GM21360 (cell line): Measurements from ENCODE around the gene IRS2.
"Not testable (repeated sequence)": the region's sequence is repeated elsewhere in the genome, so short reads cannot be mapped to it uniquely, and the experiment has no call there.

Experiments used
- ATAC-seq: cut with Tn5 transposase; IDR thresholded peaks from one replicate; pipeline ENCODE4 v1.9.1; 2021; ENCODE audit warnings: mild to moderate bottlenecking, moderate library complexity; ENCODE audit not compliant: unreplicated experiment

IRS2 gene

DNA sequence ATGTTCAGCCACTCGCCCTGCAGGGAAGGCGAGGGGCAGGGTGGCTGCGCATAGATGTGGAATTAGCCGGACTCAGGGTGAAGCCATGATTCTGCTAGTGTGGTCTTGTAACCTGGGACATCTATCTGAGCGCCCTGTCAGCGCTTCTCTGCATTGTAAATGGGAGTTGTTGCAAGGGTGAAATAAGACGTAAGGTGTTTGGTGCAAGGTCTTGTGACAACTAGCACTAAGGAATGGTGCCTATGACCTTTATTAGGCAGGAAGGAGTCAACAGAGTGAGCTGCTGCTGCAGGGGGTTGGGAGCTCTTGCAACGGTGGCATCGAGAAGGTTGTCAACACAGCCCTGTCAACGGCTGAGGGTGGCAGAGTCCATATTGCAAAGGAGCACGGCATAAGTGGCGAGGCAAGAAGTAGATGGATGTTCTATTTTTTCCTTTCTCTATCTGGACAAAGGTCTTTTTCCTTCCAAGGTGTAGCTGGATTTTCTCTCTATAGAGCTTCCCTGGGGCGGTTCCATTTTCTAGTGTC is 49.3 kb downstream of the IRS2 start:
- ATAC-seq, result no peak

DNA sequence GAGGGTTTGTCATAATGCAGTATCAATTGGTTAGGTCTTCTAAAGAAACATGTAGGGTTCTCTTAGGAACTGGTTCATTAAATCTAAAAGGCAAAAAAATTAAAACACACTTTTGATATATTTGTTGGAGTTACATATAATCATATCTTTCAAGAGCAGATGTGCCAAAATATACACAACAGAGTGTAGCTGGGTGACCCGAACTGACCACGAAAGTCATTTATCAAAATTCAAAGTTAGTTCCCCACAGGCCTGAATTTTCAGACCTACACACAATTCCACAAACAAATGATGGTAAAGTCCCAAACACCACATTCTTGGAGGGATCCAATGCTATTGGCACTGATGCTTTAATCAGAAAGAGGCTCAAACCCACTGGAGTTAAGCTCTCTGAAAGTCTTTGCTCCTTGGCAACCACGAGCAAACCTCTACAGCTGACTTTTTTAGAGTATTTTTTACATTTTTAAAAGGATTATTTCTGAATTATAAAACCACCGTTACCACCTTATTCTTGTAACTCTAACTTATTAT is 50.9 kb downstream of the IRS2 start:
- no peak for ATAC-seq

DNA sequence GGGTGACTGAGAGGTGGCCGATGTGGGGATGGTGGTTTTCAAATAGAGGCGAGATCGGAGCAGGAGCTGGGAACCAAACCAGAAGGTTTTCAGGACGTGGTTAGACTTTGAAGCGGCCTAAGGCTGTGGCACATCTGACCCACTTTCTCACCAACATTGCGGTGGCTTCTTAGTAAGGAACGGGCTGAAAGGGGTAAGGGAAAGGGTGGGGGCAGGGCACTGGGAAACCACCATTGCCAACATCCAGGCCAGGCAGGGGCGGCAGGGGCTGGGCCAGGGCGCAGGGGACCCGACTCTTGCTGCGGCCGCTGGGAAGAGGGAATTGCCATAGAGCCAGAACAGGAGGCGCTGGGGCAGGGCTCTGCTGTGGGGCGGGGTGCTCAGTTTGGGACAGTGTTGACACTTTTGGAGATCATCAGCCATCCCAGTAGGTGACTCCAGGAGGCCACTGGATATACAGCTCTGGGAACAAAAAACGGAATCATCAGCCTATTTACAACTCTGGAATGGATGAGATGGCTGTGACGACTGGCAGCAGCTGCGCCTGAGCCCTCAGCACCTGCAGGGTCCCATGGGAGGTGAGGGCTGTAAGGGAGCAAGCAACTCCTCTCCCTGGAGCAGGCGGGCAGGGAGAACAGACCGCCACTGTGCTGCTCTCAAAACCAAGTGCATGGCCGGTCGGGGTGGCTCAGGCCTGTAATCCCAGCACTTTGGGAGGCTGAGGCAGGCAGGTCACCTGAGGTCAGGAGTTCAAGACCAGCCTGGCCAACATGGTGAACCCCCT is 52.2 kb downstream of the IRS2 start:
- no peak for ATAC-seq

DNA sequence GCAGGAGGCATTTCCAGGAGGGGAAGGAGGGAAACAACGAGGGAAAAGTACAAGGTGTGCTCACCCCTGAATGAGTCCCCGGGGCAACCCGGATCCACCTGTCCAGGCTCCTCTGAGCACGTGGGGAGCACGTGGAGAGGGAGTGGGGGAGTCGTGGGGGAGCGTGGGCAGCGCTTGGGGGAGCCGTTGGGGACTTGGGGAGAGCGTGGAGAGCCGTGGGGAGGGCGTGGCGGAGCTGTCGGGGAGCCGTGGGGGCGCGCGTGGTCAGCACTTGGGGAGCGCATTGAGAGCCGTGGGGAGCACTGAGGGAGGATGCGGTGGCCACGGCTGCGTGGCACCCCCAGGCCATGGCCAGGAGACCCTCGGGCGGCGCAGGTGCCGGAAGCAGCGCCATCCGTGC is 52.8 kb downstream of the IRS2 start:
- ATAC-seq, result no peak

DNA sequence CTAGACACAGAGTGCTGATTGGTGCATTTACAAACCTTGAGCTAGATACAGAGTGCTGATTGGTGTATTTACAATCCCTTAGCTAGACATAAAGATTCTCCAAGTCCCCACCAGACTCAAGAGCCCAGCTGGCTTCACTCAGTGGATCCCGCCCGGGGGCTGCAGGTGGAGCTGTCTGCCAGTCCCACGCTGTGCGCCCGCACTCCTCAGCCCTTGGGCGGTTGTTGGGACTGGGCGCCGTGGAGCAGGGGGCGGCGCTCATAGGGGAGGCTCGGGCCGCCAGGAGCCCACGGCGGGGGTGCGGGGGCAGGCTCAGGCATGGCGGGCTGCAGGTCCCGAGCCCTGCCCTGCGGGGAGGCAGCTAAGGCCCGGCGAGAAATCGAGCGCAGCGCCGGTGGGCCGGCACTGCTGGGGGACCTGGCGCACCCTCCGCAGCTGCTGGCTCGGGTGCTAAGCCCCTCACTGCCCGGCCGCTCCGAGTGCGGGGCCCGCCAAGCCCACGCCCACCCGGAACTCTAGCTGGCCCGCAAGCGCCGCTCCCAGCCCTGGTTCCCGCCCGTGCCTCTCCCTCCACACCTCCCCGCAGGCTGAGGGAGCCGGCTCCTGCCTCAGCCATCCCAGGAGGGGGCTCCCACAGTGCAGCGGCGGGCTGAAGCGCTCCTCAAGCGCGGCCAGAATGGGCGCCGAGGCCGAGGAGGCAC is 53.8 kb downstream of the IRS2 start:
- not testable (repeated sequence) for ATAC-seq

DNA sequence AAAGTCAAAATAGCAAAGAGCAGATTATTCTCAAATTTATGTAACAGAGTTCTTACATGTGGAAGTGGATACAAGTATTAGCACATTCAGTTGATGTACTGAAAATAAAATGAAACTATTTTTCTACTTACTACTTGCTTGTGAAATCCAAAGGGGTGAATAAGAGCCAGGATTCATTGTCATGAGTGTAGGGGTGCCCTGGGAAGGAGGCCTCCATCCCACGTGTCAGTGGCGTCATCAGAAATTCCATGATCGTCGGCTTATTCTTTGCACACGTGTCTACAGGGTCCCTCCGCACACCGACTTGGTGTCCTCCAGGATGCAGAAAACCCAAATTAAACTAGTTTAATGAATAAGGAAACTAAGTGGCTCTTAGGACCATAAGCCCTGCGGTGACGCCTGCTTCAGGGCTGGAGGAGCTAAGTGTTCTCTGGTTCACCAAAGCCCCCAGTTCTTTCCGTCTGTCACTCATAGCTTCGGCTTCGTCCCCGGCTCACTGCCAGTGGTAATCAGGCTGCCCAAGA is 55.5 kb downstream of the IRS2 start:
- ATAC-seq, result no peak

DNA sequence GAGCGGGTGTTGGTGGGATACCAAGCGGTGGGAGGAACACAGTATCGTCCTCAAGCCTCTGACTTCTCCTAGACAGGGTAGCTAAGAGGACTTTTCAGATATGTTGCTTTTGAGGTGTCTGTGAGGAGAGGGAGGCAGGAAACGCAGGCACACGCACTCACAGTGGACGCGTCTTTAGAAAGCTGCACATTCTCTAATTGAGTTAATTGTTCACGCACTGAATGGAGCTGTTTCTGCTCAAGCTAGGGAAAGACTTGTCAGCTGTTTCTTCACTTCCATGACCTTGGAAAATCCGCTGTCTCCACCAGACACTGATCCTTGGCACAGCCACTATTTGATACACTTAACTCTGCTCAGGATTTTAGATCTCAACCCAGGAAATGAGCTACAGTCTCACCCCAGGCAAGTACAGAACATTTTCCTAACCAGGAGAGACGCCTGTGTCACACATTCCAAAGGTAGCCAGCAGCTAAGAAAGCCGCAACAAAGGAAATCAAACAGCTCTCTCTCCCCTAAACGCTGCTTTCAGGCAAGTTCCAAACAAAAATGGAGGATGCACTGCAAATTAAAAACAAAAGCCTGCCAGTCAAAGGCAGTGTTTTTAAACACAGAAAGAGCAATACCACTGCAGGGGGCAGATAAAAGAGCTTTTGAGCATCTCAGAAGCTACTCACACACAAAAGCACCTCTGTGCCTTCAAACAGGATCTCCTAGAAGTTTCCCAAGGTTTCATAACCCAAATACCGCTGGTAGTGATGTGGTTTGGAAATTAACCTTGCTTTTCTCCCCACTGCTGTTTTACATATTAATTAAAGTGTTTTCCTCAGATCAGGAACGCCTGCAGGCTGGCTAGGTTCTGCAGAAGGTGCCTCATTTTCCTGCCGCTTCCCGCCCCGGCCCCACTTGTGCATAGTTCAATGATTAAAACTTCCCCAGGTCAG is 57.3 kb downstream of the IRS2 start:
- no peak for ATAC-seq

DNA sequence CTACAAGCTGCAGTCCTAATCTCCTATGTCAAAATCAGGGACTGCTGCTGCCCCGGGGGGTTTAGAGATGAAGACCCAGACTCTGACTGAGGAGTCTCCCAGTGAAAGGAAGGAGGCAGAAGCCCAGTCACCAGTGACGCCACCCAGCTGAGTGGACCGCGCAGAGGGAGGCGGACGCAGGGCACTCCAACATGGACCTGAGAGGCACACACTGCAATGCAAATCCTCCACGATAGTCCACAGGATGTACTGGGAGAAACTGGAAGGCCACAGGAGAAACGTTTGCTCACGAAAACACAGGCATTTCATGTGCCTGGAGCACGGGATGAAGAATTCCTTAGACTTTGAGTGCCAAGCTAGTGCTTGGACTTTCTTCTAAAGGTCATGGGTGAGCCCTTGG is 58.3 kb downstream of the IRS2 start:
- no peak for ATAC-seq

DNA sequence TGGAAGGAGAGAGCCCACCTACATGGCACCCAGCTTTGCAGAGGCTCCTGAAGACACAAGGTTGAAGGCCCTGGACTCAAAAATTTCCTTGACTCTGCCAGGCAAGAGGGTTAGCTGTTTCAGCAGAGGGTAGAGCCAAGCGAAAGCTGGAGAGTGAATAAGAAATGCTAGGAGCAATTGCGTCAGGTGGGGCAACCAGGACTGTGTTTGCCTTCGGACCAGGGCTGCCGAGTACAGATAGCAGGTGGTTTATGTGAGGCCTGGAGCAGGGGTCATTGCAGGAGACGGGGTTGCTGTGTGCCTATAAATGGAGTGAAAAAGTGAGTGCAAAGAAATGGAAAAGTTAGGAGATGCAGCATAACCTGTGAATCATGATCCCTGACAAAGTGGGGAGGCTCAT is 59.1 kb downstream of the IRS2 start:
- ATAC-seq, result no peak

DNA sequence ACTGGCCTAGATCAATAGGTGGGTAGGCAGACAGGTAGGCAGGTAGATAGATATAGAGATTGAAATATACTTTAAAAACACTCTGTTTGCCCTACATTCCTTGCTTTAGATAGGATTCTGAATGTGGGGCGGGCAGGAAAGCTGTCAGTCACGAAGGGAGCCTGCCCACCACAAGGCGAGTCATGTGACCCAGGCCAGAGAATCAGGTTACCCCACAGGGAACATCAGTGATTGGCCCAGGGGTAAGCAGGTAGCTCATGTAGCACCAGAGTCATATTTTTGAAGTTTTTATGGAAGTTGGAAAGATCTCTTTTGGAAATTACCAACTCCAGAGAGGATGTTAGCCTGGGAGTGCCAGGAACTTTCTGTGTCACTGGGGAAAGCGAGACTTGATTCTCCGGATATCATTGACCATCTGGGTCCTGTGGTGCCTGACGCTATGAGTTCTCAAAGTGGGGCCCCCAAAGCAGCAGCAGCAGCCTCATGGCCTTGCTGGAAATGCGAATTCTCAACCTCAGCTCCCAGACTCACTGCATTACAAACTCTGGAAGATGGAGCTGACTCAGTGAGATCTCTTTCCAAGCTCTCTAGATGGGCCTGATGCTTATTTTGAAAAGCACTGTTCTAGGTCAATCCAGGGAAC is 60.3 kb downstream of the IRS2 start:
- ATAC-seq, result no peak

DNA sequence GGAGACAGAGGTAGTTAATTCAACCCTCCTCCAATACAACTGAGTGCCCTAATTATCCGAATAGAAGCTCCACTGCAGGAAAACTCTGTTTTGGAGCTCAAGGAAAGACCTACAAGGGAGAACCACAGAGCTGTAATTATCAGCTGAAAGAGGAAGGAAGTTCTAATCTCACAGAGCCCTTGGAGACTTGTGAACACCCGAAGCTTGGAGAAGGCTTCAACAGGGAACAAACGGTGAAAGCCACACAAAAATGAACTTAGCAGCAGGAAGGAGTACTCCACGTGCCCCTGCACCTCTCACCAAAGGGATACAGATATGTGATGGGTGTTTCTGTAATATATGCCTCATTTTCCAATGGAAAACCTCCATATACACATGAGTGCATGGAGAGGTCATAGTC is 61.1 kb downstream of the IRS2 start:
- ATAC-seq, result no peak

DNA sequence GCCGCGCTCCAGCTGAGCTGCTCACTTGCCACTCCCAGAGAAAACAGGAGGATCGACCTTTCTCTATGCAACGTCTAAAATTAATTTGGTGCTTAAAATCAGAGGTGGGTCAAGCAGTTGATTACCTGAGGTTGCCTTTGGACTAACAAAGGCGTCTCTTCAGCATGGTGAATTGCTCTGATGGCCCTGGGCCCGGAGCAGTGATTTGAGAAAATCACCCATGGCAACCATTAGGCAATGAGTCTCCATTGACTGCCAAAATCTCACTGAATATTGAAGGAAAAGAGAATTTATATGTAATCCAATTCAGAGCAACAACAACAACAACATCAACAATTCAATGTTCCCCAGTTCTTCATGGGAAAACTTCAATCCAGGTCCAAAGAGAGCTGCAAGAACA is 61.8 kb downstream of the IRS2 start:
- no peak for ATAC-seq

DNA sequence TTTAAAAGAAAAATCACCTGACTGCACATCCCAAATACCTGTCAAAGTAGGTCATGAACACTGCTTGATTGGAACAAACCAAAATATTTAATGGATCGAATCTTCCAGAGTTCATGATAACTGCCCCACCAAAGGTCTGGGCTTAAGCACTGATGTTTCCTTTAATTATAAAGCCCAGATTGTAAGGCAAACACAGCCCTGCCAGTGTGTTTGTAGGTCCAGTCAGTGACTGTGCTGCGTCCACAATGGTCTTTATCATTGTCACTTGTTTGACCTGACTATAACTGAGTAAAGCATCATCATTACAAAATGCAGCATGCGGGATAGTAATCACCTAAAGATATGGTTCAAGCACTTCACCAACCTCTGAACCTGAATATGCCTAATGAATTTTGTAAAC is 63.3 kb downstream of the IRS2 start:
- ATAC-seq, result no peak

DNA sequence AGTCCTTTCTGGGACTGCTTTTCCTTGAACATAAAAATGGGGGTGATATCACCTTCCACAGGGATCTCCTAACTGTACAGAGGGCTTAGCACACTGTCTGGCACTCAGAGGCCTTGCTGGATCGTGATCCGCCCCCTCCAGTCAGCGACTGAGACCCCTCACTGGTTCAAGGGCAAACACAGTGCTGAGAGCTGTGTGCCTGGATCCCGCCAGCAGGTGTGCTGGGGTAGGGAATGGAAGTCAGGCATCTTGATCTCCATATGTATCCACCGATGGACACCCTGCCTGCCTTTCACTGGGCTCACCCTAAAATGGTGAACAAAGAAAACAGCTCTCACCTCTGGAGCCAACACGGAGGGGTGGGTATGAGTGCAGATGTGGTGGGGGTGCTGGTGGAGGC is 64.3 kb downstream of the IRS2 start:
- ATAC-seq, result no peak

DNA sequence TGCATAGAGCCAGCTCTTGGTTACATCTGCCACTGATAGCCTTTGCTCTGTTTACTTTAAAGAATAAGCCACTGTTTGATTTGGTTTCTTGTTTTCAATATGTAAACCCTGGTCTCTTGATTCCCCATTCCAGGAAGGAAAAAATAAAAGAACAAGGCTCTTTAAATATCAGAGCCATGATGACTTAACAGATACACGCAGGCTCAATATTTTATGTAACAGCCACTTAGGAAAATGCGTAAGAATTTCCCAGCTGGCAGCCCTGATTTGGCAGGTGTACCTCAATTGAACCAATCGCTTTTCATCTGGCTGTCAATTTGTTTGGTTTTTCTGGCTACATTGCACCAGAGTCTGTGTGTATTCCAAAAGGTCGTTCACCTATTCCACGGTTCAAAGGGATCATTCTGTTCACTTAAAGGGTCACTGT is 65.6 kb downstream of the IRS2 start:
- ATAC-seq, result no peak

DNA sequence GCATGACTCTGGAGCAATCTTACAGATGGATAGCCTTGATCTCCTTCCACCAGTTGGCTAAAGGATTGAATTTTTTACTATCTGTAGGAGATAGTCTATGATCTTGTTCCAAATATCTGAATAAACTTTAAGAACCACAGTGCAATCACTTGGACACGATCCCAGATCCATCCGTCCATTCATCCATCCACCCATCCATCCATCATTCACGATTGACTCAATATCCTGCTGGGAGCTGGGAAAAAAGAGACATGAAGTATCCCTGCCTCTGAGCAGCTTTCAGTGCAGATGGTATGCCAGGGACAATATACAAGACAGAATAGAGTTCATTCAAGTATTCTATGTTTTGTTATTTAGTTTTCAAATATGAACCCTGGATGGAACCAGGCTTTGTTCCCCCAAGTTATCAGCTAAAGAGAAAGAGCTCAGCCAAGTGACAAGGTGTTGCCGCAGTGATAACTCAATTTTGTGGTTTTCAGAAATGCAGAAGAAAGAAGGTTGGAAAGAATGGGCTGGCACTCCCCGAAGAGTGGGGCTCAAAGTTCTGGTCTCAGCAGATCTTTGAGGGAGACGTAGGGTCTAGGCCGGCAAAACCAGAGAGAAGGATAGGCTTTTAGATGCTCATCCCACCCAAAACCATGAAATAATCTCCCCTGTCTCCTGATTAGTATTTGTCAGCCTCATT is 66.3 kb downstream of the IRS2 start:
- no peak for ATAC-seq

DNA sequence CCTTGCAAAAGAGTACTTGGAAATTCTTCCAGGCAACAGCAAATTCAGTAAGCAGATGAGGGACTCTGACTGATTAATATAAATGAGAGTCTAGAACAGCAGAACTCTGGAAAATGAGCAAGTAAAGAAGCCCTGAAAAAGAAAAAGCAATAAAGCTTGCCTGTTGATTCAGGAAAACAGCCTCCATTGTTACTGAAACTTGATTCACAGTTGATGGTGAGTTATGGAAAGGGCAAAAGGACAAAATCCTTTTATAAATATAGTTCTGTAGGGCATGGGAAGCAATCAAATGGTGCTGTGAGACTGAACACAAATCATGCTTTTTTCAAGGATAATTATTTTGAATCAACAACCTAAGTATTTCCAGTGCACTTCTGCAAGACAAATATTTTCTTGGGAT is 67.7 kb downstream of the IRS2 start:
- no peak for ATAC-seq

DNA sequence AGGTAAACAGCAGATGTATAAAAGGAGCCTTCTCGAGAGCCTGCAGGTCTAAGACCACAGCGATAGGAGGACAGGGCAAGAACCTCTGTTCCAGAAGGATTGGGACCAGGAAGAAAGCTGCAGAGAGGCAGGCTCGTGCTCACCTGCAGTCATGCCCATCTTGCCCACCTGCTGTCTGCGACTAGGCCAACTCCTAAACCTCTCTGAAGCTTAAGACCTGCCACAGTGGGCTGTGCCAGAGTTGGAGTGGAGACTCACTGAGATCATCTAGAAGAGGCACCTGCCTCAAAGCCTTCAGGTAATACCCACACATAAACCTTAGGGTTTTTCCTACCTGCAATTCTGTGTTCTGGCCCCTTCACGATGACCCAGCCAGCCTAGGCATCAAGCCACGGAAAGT is 68.7 kb downstream of the IRS2 start:
- ATAC-seq, result no peak

DNA sequence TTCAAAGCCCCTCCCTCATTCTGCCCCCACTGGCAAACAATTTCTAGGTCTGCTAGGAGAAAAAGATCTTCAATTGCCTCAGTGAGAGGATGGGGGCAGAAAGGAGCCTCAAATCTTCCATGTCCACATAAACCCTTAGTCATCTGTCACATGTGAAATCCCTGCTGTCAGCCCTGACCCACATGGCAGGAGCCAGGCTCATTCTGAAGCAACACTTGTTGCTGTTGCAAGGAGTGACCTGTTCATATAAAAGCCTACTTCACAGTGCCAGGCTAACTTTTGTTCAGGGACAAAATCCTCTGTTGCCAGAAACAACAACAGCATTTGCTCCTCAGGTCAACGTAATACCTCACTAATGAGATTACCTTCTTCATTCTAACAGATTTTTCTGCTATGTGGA is 70.5 kb downstream of the IRS2 start:
- ATAC-seq, result no peak

DNA sequence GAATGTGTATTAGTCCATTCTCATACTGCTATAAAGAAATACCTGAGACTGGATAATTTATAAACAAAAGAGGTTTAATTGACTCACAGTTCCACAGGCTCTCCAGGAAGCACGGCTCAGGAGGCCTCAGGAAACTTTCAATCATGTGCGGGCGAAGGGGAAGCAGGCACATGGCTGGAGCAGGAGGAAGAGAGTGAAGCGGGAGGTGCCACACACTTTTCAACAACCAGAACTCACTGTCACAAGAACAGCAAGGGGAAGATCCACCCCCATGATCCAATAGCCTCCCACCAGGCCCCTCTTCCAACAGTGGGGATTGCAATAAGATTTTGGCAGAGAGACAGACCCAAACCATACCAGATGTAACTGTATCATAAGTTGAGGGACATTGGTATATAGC is 72.7 kb downstream of the IRS2 start:
- no peak for ATAC-seq
